NCI-H748 treated with DMSO at 0.1 percent for 48 hours (cell line): ENCODE measurements around the gene CACHD1.
"Not testable (repeated sequence)": the region's sequence is repeated elsewhere in the genome, so short reads cannot be mapped to it uniquely, and the experiment has no call there.

Experiments used
- DNase-seq: peaks from one replicate; lab custom pipeline; 2025; lab: John Stamatoyannopoulos, UW

CACHD1 gene

DNA sequence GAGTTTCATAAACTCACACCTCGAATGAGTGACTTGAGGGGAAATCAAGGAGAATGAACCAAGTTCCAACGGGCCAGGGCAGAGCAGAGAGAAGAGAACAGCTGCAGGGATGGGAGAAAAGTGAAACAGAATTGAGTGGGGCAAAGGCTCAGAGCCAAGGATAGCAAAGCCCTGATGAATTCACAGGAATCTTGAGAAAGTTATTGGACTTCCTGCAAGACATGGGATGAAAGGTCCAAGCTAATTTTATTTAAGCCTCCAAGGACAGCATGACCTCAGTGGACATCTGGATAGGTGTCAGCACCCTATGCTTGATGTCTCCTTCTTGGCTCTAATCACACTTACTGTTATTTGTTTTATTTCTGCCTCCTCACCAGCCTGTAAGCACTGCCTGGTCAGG, 232.0 kb downstream of the CACHD1 start:
- DNase-seq = no peak

GRCh38 chr1:64702670-64703069, 232.7 kb downstream of the CACHD1 start:
- DNase-seq = not testable (repeated sequence)

GRCh38 chr1:64703600-64703999, 233.7 kb downstream of the CACHD1 start:
- no peak for DNase-seq

DNA sequence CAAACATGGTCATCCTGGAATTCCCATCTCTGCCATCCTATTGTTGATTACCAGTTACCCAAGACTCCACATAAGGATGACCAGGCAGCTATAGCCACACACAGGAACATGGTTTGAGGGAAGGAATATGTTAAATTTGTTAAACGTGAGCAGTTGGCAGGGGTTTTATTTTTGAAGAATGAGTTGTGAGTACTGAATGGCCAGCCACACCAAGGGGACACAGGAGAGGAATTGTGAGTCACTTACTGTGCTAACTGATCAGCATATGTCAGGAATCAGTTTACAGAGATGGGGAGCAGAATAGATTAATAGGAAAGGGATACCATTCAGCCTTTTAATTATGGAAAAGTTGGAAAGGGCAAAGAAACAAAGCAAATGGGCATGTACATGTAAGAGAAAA, 235.7 kb downstream of the CACHD1 start:
- no peak for DNase-seq

GRCh38 chr1:64711266-64711665, 241.3 kb downstream of the CACHD1 start:
- no peak for DNase-seq

DNA sequence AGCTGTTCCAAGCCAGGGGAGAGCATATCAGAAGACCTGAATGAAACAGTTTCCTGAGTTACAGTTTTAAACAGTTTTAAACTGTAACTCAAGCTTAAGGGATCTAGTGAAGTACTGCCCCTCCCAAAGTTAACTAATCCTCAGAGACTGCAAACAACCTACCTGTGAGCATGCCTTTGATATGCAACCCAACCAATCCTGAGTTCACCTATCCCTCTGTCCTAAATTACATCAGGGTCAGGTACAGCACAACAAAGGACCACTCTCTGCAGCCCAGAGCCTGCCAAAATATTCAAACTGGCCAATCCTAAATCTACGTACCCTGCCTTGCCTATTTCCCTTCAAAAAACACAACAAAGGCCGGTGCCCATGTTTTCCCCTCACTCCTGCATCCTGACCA, 242.1 kb downstream of the CACHD1 start:
- no peak for DNase-seq

- DNase-seq = no peak
Observed at GRCh38 chr1:64715186-64715585, 245.3 kb downstream of the CACHD1 start.

- DNase-seq = no peak
Observed at GRCh38 chr1:64721135-64721534, 251.2 kb downstream of the CACHD1 start.

GRCh38 chr1:64721576-64722145, 251.7 kb downstream of the CACHD1 start:
- no peak for DNase-seq

DNA sequence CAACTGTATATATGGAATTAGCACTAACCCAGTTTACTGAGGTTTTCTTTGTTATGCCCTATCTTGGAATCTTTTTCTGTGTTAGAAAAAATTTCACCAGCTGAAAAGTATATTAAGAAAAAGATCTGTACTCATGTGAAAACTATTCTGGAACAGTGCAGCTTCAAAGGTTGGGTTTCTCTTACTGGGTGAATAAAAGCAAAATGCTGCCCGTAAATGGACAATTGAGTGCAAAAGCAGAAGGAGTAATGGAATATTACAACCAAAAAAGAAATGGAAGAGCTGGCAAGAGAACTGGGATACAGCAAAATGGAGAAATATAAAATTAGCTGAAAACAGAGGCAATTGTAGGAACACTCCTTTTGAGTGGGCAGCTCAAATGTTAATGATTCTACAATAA, 257.9 kb downstream of the CACHD1 start:
- no peak for DNase-seq

DNA sequence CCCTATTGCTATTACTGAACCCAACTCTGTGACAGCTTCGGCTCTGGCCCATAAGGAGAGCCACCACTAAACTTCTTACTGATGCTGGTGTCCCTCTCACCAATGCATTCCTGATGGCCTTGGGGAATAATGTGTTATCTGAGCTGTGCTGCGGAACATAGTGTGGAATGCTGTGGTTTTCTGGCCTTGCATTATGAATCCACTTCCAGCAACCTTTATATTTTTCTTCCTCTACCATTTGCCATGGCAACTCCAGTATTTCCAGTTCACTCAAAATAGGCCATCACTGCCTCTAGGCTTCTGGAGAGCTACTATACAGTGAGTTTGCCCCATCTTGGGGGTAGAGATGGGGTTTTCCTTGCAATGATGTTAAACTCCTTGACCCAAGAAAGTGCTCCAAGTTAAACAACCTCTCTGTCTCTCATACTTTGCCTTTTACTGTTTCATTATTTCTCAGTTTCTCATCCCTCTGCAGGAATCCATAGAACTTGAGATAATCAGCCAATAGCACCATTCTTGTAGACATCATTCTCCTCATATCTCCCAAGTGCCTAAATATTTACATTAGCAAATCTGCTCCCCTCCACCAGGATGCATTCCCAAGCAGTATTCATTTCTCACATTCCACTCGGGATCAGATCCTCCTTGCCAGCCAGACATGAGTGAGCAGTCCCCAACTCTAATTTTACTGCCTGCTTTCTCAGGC, 263.8 kb downstream of the CACHD1 start:
- DNase-seq = no peak

DNA sequence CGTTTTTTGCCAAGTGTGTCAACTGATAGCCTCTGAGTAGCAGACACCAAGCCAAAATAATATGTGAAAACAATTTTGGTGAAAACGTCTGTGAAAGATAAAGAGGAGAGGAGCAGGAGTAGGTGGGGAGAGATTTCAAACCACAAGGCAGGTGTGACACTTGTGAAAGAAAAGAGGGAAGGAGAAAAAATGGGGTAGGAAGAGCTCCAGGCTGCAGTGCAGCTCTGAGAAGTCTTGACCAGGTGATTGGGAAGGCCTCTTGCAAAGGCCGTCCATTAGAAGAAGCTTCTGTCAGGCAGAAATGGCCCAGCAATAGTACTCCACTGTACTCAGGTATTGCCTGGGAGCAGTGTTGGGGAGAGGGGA, 264.3 kb downstream of the CACHD1 start:
- no peak for DNase-seq

DNA sequence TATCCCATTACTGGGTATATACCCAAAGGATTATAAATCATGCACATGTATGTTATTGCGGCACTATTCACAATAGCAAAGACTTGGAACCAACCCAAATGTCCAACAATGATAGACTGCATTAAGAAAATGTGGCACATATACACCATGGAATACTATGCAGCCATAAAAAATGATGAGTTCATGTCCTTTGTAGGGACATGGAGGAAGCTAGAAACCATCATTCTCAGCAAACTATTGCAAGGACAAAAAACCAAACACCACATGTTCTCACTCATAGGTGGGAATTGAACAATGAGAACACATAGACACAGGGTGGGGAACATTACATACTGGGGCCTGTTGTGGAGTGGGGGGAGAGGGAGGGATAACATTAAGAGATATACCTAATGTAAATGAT, 270.8 kb downstream of the CACHD1 start:
- not testable (repeated sequence) for DNase-seq
